GM19463 (cell line): ENCODE results near the gene HDGFL2.
"Not testable (repeated sequence)": the region's sequence is repeated elsewhere in the genome, so short reads cannot be mapped to it uniquely, and the experiment has no call there.

Experiments
- ATAC-seq: cut with Tn5 transposase; IDR thresholded peaks from one replicate; pipeline ENCODE4 v1.9.1; 2021; ENCODE audit warnings: mild to moderate bottlenecking, moderate library complexity; ENCODE audit not compliant: unreplicated experiment

The HDGFL2 gene

GRCh38 chr19:4511300-4512054, 39.4 kb downstream of the HDGFL2 start:
- ATAC-seq, result no peak

DNA sequence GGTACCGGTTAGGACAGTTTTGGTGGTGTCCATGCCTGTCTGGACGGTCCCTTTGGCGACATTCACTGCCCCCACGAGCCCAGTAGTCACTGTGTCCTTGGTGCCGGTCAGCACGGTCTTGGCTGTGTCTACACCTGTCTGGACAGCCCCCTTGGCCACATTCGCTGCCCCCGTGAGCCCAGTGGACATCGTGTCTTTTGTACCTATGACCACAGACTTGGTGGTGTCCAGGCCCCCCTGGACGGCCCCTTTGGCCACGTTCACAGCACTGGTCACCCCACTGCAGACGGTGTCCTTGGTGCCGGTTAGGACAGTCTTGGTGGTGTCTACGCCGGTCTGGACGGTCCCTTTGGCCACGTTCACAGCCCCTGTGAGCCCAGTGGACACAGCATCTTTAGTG, 40.0 kb downstream of the HDGFL2 start:
- ATAC-seq, result no peak

GRCh38 chr19:4513248-4513647, 41.2 kb downstream of the HDGFL2 start:
- no peak for ATAC-seq

GRCh38 chr19:4515732-4516131, 43.6 kb downstream of the HDGFL2 start:
- no peak for ATAC-seq

GRCh38 chr19:4516199-4516938, 44.3 kb downstream of the HDGFL2 start:
- no peak for ATAC-seq

DNA sequence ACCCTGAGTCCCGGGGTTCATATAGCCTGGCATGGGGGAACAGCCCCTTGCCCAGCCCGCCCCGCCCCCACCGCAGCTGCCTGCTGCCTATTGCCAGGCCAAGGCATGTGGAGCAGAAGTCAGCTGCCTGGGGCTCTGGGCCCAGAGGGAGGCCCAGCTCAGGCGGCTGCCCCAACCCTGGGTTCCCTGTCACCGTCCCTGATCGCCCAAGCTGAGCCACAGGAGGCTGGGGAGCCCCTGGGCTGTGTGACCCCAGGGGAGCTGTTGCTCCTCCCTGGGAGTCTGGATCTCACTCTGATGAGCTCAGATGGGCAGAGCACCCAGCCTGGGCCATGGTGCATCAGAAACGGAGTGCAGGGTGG, 44.8 kb downstream of the HDGFL2 start:
- ATAC-seq, result no peak

DNA sequence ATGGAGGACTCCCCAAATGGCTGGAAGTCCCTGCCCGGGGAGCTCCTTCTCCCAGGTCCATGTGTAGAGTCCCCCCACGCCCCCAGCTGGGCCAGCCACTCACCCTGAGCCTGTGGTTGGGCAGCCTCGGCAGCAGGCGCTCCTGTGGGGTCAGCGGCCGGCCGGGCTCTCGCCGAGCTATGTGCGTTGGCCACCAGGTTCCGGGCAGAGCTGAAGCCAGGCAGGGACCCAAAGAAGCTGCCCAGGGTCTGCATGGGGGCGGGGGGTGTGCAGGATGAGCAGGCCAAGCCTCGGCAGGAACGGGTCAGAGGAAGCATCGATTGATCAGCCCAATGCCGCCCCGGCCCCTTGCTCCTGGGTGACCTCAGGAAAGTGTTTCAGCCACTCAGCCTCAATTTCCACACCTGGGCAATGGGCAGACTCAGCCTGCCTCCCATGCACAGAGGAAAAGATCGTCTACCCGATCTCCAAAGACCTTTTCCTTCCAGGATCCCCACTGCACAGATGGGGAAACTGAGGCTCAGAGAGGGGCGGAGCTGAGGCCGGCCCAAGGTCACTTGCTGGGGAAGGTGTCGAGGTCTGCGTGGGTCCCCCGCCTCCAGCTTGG, 45.5 kb downstream of the HDGFL2 start:
- no peak for ATAC-seq

DNA sequence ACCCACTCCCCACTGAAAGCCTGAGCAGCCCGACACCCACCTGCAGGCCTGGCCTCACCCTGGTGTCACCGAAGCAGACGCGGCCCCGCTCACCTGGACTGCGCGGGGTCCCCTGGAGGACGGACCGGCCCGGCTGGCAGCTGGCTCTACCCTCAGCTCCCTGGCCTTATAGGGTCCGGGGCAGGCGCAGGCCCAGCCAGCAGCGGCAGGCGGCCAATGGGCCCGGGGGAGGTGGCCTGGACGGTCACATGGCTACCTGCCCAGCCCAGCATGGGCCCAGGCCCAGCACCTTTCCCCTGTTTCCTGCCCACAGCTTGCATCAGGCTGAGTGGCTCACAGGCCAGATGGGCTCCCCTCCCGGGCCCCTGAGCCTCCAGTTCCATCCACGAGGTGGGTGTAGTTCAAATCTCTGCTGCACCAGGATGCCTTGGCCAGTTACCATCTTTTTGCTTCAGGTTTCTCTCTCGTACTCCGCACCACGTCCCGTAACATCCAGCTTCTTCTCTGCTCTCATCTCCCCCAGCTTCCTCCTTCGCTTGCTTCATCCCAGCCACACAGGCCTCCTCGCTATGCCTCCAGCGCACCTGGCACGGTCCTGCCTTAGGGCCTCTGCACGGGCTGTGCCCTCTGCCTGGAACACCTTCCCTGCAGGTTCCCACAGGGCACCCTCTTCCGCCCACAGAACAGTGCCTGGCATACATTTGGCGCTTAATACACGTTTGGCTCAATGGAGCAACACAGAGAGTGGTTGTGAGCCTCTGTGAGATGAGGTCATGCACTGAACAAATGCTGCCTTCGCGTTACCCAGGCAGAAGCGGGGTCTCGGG, 46.5 kb downstream of the HDGFL2 start, which contains the start of gene PLIN4:
PLIN4 (minus strand) TSS at position 142 of the 827 bp plus-strand sequence. CDS start 214 bp downstream, outside the sequence.
- no peak for ATAC-seq

DNA sequence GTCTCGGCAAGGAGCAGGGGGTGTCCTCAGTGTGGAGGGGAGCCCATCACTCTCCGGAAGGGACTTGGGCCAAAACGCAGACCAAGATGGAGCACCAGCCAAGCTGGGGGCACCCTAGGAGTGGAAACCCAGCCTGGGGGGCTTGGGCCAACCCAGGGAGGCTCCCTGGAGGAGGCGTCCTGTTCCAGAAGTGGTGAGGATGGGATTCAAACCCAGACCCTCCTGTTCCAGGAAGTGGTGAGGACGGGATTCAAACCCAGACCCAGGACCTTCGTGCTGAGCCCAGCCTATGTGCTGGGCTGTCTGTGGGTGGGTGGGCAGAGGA, 47.0 kb downstream of the HDGFL2 start:
- ATAC-seq, result no peak

DNA sequence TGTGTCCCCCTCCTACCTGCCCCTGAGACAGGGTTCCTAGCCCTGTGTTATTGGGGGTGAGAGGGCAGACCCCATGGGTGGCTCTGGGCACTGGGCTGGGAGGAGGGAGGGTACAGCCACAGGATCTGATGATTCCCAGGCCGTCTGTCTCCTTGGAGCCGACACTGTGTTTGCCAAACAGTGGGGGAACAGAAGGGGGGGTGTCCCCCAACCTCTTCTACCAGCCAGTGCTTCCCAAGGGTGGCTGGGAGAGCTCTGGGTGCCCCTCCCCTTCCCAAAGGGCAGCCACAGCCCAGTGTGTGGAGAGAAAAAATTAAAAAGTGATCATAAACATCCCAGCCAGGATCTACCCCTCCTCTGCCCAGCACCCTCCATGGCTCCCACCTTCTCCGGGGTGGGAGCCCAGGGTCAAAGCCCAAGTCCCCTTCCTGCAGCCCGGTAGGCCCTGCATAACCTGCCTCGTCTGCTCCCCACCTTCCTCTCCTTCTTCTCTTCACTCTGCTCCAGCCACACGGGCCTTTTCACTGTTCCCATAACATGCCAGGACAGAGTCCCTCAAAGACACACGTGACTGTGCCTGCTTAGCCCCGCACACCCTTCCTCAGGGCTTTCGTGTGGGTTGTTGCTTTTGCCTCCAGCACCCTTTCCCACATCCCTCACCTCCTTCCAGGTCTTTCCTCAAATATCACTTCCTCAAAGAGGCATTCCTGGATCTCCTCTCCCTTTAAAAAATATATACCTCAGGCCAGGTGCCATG, 47.6 kb downstream of the HDGFL2 start:
- no peak for ATAC-seq

DNA sequence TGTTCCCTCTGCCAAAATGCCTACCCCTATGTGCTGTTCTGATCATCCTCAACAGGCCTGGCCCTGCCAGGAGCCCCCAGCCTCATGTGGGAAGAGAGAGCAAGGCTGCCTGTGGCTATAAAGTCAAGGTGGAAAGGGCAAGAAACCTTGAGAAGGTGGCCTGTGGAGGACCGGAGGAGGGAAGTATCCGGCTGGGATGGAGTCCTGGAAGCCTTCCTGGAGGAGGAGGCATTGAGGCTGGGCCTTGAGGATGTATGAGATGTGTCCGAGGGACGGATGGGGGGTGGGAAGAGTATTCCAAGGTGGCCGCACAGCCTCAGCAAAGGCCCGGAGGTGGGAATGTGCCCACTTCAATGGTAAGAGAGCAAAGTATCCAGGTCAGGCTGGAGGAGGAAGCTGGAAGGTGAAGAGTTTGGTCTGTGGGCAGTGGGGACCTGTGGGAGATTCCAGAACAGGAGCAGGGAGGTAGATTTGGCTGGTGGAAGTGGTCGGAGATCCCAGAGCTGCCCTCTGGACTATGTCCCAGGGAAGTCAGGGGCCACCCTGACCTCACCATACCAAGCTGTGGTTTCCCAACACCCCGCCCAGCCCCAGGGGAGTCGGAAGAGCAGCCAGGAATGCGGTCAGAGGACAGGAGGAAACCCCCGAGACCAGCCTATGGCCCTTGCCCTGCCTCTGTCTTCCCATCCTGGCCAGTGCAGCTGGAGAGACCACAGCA, 49.2 kb downstream of the HDGFL2 start:
- no peak for ATAC-seq

DNA sequence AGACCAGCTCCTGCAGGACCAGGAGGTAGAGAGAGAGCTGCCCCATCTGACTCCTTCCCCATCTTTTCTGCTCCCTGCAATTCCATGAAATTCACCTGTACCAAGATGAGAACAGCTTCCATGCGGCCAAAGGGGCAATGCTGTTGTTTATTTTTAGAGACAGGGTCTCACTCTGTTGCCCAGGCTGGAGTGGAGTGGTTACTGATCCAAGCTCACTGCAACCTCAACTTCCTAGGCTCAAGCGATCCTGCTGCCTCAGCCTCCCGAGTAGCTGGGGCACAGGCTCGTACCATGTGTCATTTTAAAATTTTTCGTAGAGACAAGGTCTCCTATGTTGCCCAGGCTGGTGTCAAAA, 49.8 kb downstream of the HDGFL2 start:
- ATAC-seq, result no peak

- ATAC-seq, result no peak
Measured at GRCh38 chr19:4522291-4523002, 50.4 kb downstream of the HDGFL2 start.

GRCh38 chr19:4523306-4524110, 51.4 kb downstream of the HDGFL2 start:
- no peak for ATAC-seq

- no peak for ATAC-seq
Measured at GRCh38 chr19:4524808-4525562, 52.9 kb downstream of the HDGFL2 start.

GRCh38 chr19:4525563-4526002, 53.5 kb downstream of the HDGFL2 start:
- ATAC-seq, result no peak

DNA sequence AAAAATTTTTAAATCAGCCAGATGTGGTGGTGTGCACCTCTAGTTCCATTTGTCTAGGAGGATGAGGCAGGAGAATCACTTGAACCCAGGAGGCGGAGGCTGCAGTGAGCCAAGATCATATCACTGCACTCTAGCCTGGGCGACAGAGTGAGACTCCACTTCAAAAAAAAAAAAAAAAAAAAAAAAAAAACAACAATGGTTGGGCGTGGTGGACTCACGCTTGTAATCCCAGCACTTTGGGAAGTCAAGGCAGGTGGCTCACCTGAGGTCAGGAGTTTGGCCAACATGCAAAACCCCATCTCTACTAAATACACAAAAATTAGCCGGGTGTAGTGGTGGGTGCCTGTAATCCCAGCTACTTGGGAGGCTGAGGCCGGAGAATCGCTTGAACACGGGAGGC, 55.3 kb downstream of the HDGFL2 start:
- not testable (repeated sequence) for ATAC-seq

DNA sequence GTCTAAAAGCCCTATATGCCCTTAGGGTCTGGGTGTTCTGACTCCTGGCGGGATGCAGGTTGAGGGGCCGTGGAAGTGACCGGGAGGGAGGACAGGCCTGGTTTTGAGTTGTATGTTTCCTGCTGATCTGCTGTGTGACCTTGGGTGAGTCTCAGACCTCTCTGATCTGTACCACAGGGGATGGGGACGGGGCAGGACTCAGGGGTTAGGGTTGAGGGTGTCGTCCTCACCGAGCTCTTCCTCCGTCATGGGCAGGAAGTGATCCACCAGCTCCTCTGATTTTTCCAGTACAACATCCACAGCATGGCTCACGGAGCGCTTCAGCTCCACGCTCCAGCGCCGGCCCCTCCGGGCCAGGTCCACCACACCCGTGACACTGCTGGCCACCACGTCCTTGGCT, 56.7 kb downstream of the HDGFL2 start:
- ATAC-seq, result no peak
